DOHH2 (cell line): ENCODE data around the gene RAB22A.

ENCODE experiments used
- H3F3A ChIP-seq: fragments of 200-600 bp; sonication (generic), shearing (Covaris generic); 2 replicates; pipeline ENCODE4 v1.6.0; 2016; ENCODE audit warnings: antibody characterized with exemption, mild to moderate bottlenecking; ENCODE audit not compliant: control insufficient read depth, insufficient read depth
- H3K27ac ChIP-seq: fragments of 200-600 bp; sonication (generic); 2 replicates; pipeline ENCODE4 v1.5.1; 2014; ENCODE audit warnings: low read depth, mild to moderate bottlenecking, low read length, moderate library complexity
- H3K27me3 ChIP-seq: fragments of 200-600 bp; sonication (generic); 2 replicates; pipeline ENCODE4 v1.6.1; 2014; ENCODE audit warnings: mild to moderate bottlenecking, low read length, mixed read lengths; ENCODE audit not compliant: control insufficient read depth
- H3K36me3 ChIP-seq: fragments of 200-600 bp; sonication (generic); 2 replicates; pipeline ENCODE4 v1.6.1; 2014; ENCODE audit warnings: mild to moderate bottlenecking, low read length, moderate library complexity, mixed read lengths; ENCODE audit not compliant: control insufficient read depth
- H3K4me1 ChIP-seq: fragments of 200-600 bp; sonication (generic); 2 replicates; pipeline ENCODE4 v1.6.1; 2014; ENCODE audit warnings: mild to moderate bottlenecking, low read length, mixed read lengths; ENCODE audit not compliant: control insufficient read depth
- H3K4me2 ChIP-seq: fragments of 200-600 bp; sonication (generic); 2 replicates; pipeline ENCODE4 v1.6.0; 2014; ENCODE audit warnings: mild to moderate bottlenecking, low read length, moderate library complexity
- H3K4me3 ChIP-seq: fragments of 200-600 bp; sonication (generic); 2 replicates; pipeline ENCODE4 v1.5.1; 2014; ENCODE audit warnings: mild to moderate bottlenecking, low read length, mixed read lengths
- H3K79me2 ChIP-seq: fragments of 200-600 bp; sonication (generic); 2 replicates; pipeline ENCODE4 v1.6.1; 2014; ENCODE audit warnings: mild to moderate bottlenecking, low read length, mixed read lengths; ENCODE audit not compliant: control insufficient read depth
- H3K9me2 ChIP-seq: fragments of 200-600 bp; sonication (generic); replicated peaks from 2 replicates; pipeline ENCODE4 v1.6.1; 2014; ENCODE audit warnings: mild to moderate bottlenecking, low read length, mixed read lengths; ENCODE audit not compliant: control insufficient read depth
- H3K9me3 ChIP-seq: fragments of 200-600 bp; sonication (generic); 2 replicates; pipeline ENCODE4 v1.6.1; 2014; ENCODE audit warnings: antibody characterized with exemption, low read length, mixed read lengths; ENCODE audit not compliant: control insufficient read depth, insufficient read depth
- H4K20me1 ChIP-seq: fragments of 200-600 bp; sonication (generic); 2 replicates; pipeline ENCODE4 v1.6.0; 2014; ENCODE audit warnings: low read depth, mild to moderate bottlenecking, antibody characterized with exemption, low read length, moderate library complexity; ENCODE audit not compliant: control insufficient read depth, insufficient read depth
- EZH2phosphoT487 ChIP-seq: fragments of 200-600 bp; sonication (generic); IDR thresholded peaks from 2 replicates; pipeline ENCODE4 v1.6.1; 2017; ENCODE audit warnings: borderline replicate concordance, mild to moderate bottlenecking, antibody characterized with exemption, low read length, moderate library complexity, mixed read lengths
- TF ChIP-seq, protein P1 (sequence below): fragments of 200-600 bp; sonication (generic); IDR thresholded peaks from one replicate; pipeline ENCODE4 v1.5.1; 2014; ENCODE audit warnings: antibody characterized with exemption, mild to moderate bottlenecking, low read depth, low read length; ENCODE audit not compliant: poor library complexity, severe bottlenecking

RAB22A gene

DNA sequence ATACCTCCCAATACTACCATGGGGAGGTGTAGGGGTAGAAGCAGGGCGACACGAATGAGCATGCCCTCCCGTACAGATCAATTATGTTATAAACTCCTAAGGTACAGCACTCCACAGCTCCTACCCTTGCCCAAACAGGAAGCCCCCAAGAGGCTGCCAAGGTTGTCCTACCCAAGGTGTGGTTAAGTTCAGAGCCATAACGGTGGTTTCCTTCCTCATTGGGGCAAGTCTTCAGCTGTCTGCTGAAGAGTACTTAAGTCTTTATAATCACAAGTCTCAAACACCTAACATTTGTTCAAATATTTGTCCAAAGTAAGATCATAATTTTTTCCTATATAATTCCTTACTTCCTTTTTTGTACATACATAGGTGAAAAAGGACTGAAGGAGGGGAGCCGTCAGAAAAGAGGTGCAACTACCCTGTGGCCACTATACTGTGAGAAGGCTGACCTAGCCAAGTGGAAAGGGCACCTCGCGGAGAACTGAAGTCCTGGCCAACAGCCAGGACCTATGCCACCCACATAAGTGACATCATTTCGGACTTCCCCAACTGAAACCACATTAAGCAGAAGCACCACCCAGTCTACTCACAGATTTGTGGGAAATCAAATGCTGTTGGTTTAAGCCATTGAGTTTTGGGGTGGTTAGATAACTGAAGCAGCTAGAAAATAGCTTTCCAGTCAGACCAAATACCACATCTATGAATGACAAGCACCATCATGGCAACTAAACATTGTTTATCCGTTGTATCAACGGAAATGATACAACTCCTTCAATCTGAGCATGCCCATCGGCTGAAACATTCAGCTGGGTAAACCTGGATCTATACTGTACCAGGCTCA is 2.9 kb upstream of the RAB22A start:
- H3K4me1 ChIP-seq, result peaks cover 38% of the 10 kb centered on the region
- peak overlapping the region; percentile 22 for H3K27ac ChIP-seq

DNA sequence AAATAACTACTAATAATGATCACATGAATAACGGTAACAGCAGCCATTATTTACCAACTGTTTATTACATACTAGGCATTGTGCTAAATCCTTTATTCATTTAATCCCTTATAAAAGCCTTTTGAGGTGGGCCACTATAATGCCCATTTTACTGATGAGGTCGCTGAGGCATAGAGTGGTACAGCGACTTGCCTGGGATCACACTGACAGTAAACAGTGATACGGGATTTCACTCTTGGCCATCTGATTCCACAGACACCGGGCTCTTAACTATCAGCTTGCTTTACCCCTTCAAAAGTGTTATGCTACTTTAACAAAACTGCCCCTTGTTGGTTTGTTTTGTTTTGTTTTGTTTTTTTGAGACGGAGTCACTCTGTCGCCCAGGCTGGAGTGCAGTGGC is 2.2 kb upstream of the RAB22A start:
- TF ChIP-seq, protein P1, sequence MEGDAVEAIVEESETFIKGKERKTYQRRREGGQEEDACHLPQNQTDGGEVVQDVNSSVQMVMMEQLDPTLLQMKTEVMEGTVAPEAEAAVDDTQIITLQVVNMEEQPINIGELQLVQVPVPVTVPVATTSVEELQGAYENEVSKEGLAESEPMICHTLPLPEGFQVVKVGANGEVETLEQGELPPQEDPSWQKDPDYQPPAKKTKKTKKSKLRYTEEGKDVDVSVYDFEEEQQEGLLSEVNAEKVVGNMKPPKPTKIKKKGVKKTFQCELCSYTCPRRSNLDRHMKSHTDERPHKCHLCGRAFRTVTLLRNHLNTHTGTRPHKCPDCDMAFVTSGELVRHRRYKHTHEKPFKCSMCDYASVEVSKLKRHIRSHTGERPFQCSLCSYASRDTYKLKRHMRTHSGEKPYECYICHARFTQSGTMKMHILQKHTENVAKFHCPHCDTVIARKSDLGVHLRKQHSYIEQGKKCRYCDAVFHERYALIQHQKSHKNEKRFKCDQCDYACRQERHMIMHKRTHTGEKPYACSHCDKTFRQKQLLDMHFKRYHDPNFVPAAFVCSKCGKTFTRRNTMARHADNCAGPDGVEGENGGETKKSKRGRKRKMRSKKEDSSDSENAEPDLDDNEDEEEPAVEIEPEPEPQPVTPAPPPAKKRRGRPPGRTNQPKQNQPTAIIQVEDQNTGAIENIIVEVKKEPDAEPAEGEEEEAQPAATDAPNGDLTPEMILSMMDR, result no peak
- no peak for TF ChIP-seq EZH2phosphoT487
- peak overlapping the region; percentile 38 for H3K4me3 ChIP-seq
- H3K27me3 ChIP-seq, result no peaks in the 10 kb centered on the region
- H3K27ac ChIP-seq, result peak overlapping the region; percentile 22
- no peaks in the 10 kb centered on the region for H3K9me2 ChIP-seq
- H3K79me2 ChIP-seq, result peaks cover 24% of the 10 kb centered on the region
- H3K9me3 ChIP-seq, result no peaks in the 10 kb centered on the region
- peaks cover 38% of the 10 kb centered on the region for H3K4me1 ChIP-seq
- peaks cover 7% of the 10 kb centered on the region; the same call in 1 of the 2 replicates for H3F3A ChIP-seq
- peaks cover 17% of the 10 kb centered on the region for H3K36me3 ChIP-seq
- peak overlapping the region; percentile 53 for H3K4me2 ChIP-seq
- no peaks in the 10 kb centered on the region for H4K20me1 ChIP-seq

More for the DNA sequence above, 2.9 kb upstream of the RAB22A start:
- no peaks in the 10 kb centered on the region for H4K20me1 ChIP-seq
- peak overlapping the region; percentile 53 for H3K4me2 ChIP-seq
- H3K9me2 ChIP-seq, result no peaks in the 10 kb centered on the region
- peak overlapping the region; percentile 38 for H3K4me3 ChIP-seq
- no peaks in the 10 kb centered on the region for H3K9me3 ChIP-seq
- peaks cover 12% of the 10 kb centered on the region for H3K36me3 ChIP-seq
- H3K27me3 ChIP-seq, result no peaks in the 10 kb centered on the region
- H3K79me2 ChIP-seq, result peaks cover 19% of the 10 kb centered on the region
- TF ChIP-seq EZH2phosphoT487, result no peak
- TF ChIP-seq, protein P1, result no peak
- peaks cover 7% of the 10 kb centered on the region; the same call in 1 of the 2 replicates for H3F3A ChIP-seq

GRCh38 chr20:58308290-58308679 is 1.2 kb upstream of the RAB22A start:
- H3K4me3 ChIP-seq, result peak overlapping the region; percentile 75
- peaks cover 24% of the 10 kb centered on the region for H3K36me3 ChIP-seq
- TF ChIP-seq EZH2phosphoT487, result no peak
- TF ChIP-seq, protein P1, result no peak
- peak overlapping the region; percentile 60 for H3K4me2 ChIP-seq
- H3K4me1 ChIP-seq, result peaks cover 38% of the 10 kb centered on the region
- H3K9me2 ChIP-seq, result no peaks in the 10 kb centered on the region
- no peaks in the 10 kb centered on the region for H4K20me1 ChIP-seq
- peaks cover 7% of the 10 kb centered on the region; the same call in 1 of the 2 replicates for H3F3A ChIP-seq
- no peaks in the 10 kb centered on the region for H3K27me3 ChIP-seq
- H3K9me3 ChIP-seq, result no peaks in the 10 kb centered on the region
- peaks cover 31% of the 10 kb centered on the region for H3K79me2 ChIP-seq
- H3K27ac ChIP-seq, result no peak overlapping the region
